GM12874 (cell line): ENCODE data around the gene TOM1L2.

ENCODE experiments used
- CTCF ChIP-seq: IDR thresholded peaks from 2 replicates; pipeline ENCODE4 v1.5.1; 2011; ENCODE audit warnings: low read depth, mild to moderate bottlenecking, control low read depth, low read length, moderate library complexity; ENCODE audit not compliant: insufficient read depth

TOM1L2 gene

GRCh38 chr17:17993852-17994251, 21.7 kb upstream of the TOM1L2 start:
- TF ChIP-seq CTCF: no peak

GRCh38 chr17:17993366-17993765, 21.2 kb upstream of the TOM1L2 start:
- no peak for TF ChIP-seq CTCF

- no peak for TF ChIP-seq CTCF
Measured at GRCh38 chr17:17990282-17990681, 18.1 kb upstream of the TOM1L2 start.

GRCh38 chr17:17989618-17990017, 17.4 kb upstream of the TOM1L2 start:
- no peak for TF ChIP-seq CTCF

GRCh38 chr17:17989081-17989480, 16.9 kb upstream of the TOM1L2 start:
- TF ChIP-seq CTCF: no peak

GRCh38 chr17:17988427-17988945, 16.3 kb upstream of the TOM1L2 start:
- no peak for TF ChIP-seq CTCF

GRCh38 chr17:17987901-17988300, 15.7 kb upstream of the TOM1L2 start:
- no peak for TF ChIP-seq CTCF
